OCI-LY1 (cell line): ENCODE results near the gene BET1.

Experiments used
- H2AFZ ChIP-seq: fragments of 200-600 bp; sonication (generic), shearing (Covaris generic); 2 replicates; pipeline ENCODE4 v1.6.0; 2014; ENCODE audit warnings: antibody characterized with exemption, mild to moderate bottlenecking, low read length
- H3F3A ChIP-seq: fragments of 200-600 bp; sonication (generic), shearing (Covaris generic); 2 replicates; pipeline ENCODE4 v1.6.0; 2014; ENCODE audit warnings: mild to moderate bottlenecking, antibody characterized with exemption, low read length, moderate library complexity; ENCODE audit not compliant: insufficient read depth
- H3K27ac ChIP-seq: fragments of 200-600 bp; sonication (generic); 2 replicates; pipeline ENCODE4 v1.5.1; 2014; ENCODE audit warnings: low read length, mixed run types, mild to moderate bottlenecking, low read depth; ENCODE audit not compliant: poor library complexity, severe bottlenecking
- H3K27me3 ChIP-seq: fragments of 200-600 bp; sonication (generic); 2 replicates; pipeline ENCODE4 v1.6.0; 2014; ENCODE audit warnings: antibody characterized with exemption, mild to moderate bottlenecking, low read length, moderate library complexity; ENCODE audit not compliant: insufficient read depth
- H3K36me3 ChIP-seq: fragments of 200-600 bp; sonication (generic); 2 replicates; pipeline ENCODE4 v1.6.1; 2014; ENCODE audit warnings: mild to moderate bottlenecking, antibody characterized with exemption, low read length, moderate library complexity, mixed read lengths; ENCODE audit not compliant: insufficient read depth
- H3K4me1 ChIP-seq: fragments of 200-600 bp; sonication (generic); 2 replicates; pipeline ENCODE4 v1.5.1; 2014; ENCODE audit warnings: mild to moderate bottlenecking, low read length, moderate library complexity; ENCODE audit not compliant: insufficient read depth, severe bottlenecking
- H3K4me2 ChIP-seq: fragments of 200-600 bp; sonication (generic), shearing (Covaris generic); 2 replicates; pipeline ENCODE4 v1.6.1; 2014; ENCODE audit warnings: low read length
- H3K4me3 ChIP-seq: fragments of 200-600 bp; sonication (generic); 2 replicates; pipeline ENCODE4 v1.5.1; 2014; ENCODE audit warnings: low read length, low read depth, mild to moderate bottlenecking, mixed read lengths; ENCODE audit not compliant: poor library complexity, severe bottlenecking
- H3K79me2 ChIP-seq: fragments of 200-600 bp; shearing (Covaris generic); 2 replicates; pipeline ENCODE4 v1.6.1; 2016; ENCODE audit warnings: mixed run types, low read length, mixed read lengths; ENCODE audit not compliant: insufficient read depth
- H3K9ac ChIP-seq: fragments of 200-600 bp; sonication (generic), shearing (Covaris generic); 2 replicates; pipeline ENCODE4 v1.6.1; 2014; ENCODE audit warnings: mild to moderate bottlenecking, low read length, mixed read lengths
- H3K9me2 ChIP-seq: fragments of 200-600 bp; sonication (generic), shearing (Covaris generic); 2 replicates; pipeline ENCODE4 v1.6.1; 2014; ENCODE audit warnings: low read depth, mild to moderate bottlenecking, low read length, mixed read lengths
- H3K9me3 ChIP-seq: fragments of 200-600 bp; shearing (Covaris generic); 2 replicates; pipeline ENCODE4 v1.6.1; 2014; ENCODE audit warnings: low read length, mixed read lengths
- H4K20me1 ChIP-seq: fragments of 200-600 bp; sonication (generic), shearing (Covaris generic); 2 replicates; pipeline ENCODE4 v1.6.0; 2016; ENCODE audit warnings: mild to moderate bottlenecking, low read length; ENCODE audit not compliant: insufficient read depth
- CTCF ChIP-seq: fragments of 200-600 bp; sonication (generic), shearing (Covaris generic); IDR thresholded peaks from 2 replicates; pipeline ENCODE4 v1.5.1; 2017; ENCODE audit warnings: mild to moderate bottlenecking, antibody characterized with exemption, low read length, moderate library complexity, mixed read lengths
- EZH2 ChIP-seq: fragments of 200-600 bp; sonication (generic), shearing (Covaris generic); IDR thresholded peaks from 2 replicates; pipeline ENCODE4 v1.8.0; 2017; ENCODE audit warnings: borderline replicate concordance, mixed run types, mild to moderate bottlenecking, antibody characterized with exemption, low read length, moderate library complexity, mixed read lengths

Gene BET1

GRCh38 chr7:94043299-94043698 lies 39.1 kb upstream of the BET1 start:
- no peak overlapping the region for H3K9ac ChIP-seq
- H3F3A ChIP-seq: no peaks in the 10 kb centered on the region
- H3K4me1 ChIP-seq: peaks cover 94% of the 10 kb centered on the region
- H3K4me3 ChIP-seq: no peak overlapping the region
- H3K27ac ChIP-seq: peak overlapping the region; percentile 47
- H3K4me2 ChIP-seq: no peak overlapping the region
- H2AFZ ChIP-seq: no peak overlapping the region
- H3K36me3 ChIP-seq: no peaks in the 10 kb centered on the region
- H3K27me3 ChIP-seq: no peaks in the 10 kb centered on the region
- H4K20me1 ChIP-seq: no peaks in the 10 kb centered on the region
- no peaks in the 10 kb centered on the region for H3K9me3 ChIP-seq
- no peaks in the 10 kb centered on the region for H3K9me2 ChIP-seq
- TF ChIP-seq EZH2: no peak
- TF ChIP-seq CTCF: no peak
- no peaks in the 10 kb centered on the region for H3K79me2 ChIP-seq

- Histone ChIP-seq H3K36me3 (no peaks in the 10 kb centered on the region), H3K9me2 (no peaks in the 10 kb centered on the region), H3F3A (no peaks in the 10 kb centered on the region), H3K4me3 (no peak overlapping the region), H3K4me1 (peaks cover 92% of the 10 kb centered on the region), H3K27me3 (no peaks in the 10 kb centered on the region), H3K4me2 (no peak overlapping the region), H3K79me2 (no peaks in the 10 kb centered on the region), H3K9me3 (no peaks in the 10 kb centered on the region), H4K20me1 (no peaks in the 10 kb centered on the region), H3K9ac (no peak overlapping the region), H3K27ac (no peak overlapping the region), H2AFZ (no peak overlapping the region)
- TF ChIP-seq CTCF: no peak
- no peak for TF ChIP-seq EZH2
Measured at GRCh38 chr7:94042381-94042780, 38.2 kb upstream of the BET1 start.

GRCh38 chr7:94041529-94041928 lies 37.4 kb upstream of the BET1 start:
- Histone ChIP-seq H3K36me3 (no peaks in the 10 kb centered on the region), H3K27ac (peak overlapping the region; percentile 3), H4K20me1 (no peaks in the 10 kb centered on the region), H3K9me2 (no peaks in the 10 kb centered on the region), H3K4me3 (no peak overlapping the region), H3K9me3 (no peaks in the 10 kb centered on the region), H3K9ac (no peak overlapping the region; the same call in 1 of the 2 replicates), H3K4me2 (no peak overlapping the region), H2AFZ (no peak overlapping the region), H3K4me1 (peaks cover 84% of the 10 kb centered on the region), H3K79me2 (no peaks in the 10 kb centered on the region), H3K27me3 (no peaks in the 10 kb centered on the region), H3F3A (no peaks in the 10 kb centered on the region)
- no peak for TF ChIP-seq EZH2
- TF ChIP-seq CTCF: no peak
